Stimulated activated naive CD8-positive, alpha-beta T cell treated with anti-CD3 and anti-CD28 coated beads, Interleukin-15, Interleukin-2, amounts not matched to agents 100 U/mL and 50 U/mL, for 24 hours (primary cell): ENCODE results near the gene SAMM50.
"Not testable (repeated sequence)": the region's sequence is repeated elsewhere in the genome, so short reads cannot be mapped to it uniquely, and the experiment has no call there.

Source experiments
- ATAC-seq: fragments of 150-1000 bp; cut with Tn5 transposase; one replicate; pipeline ENCODE4 v1.10.0; 2021
- DNase-seq: peaks from one replicate; pipeline ENCODE4 v3.0.0; 2021

SAMM50 gene

GRCh38 chr22:44001521-44001920, 46.3 kb downstream of the SAMM50 start:
- no peak for ATAC-seq
- DNase-seq = no peak

GRCh38 chr22:44002324-44002723, 47.1 kb downstream of the SAMM50 start:
- no peak for DNase-seq
- no peak for ATAC-seq

GRCh38 chr22:44002997-44003396, 47.8 kb downstream of the SAMM50 start:
- DNase-seq (no peak), ATAC-seq (no peak)

DNA sequence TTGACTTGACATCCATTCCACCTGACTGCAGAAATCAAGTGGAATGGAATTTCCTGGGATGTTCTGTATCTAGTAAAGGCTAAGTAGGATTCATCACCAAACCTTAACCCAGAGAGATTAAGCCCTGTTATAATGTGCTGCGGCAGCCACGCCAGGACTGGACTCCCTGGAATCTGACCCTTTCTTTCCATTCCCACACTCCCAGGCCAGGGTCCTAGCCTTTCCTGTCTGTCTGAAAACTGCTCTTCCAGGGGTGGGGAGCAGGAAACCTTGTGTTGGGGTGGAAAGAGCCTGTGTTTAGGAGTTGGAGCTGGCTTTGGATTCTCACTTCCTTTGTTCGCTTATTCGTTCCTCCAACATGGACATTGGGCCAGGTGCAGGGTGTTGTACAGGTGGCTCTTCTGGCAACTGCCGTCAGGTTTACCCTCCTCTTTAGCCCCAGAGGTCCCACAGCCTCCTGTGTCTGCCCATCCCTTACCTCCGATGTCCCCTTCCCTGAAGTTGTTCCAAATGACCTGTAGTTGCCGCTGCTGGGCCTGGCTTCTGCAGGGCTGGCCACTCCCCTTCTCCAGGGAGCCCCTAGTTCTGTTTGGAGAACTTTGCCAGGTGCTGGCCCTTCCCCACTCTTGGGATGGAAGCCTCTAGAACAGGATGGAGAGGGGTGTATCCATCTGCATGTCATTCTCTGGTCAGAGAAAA, 48.3 kb downstream of the SAMM50 start:
- no peak for ATAC-seq
- DNase-seq = no peak

- ATAC-seq (no peak), DNase-seq (no peak)
These were observed 48.8 kb downstream of the SAMM50 start for GRCh38 chr22:44004104-44004460.

- ATAC-seq = no peak
These were observed 50.3 kb downstream of the SAMM50 start for GRCh38 chr22:44005524-44005923.

GRCh38 chr22:44012162-44012561, 56.9 kb downstream of the SAMM50 start:
- ATAC-seq = no peak
- no peak for DNase-seq

More at GRCh38 chr22:44005524-44005923, 50.3 kb downstream of the SAMM50 start:
- no peak for DNase-seq

- DNase-seq (no peak), ATAC-seq (no peak)
These were observed 57.3 kb downstream of the SAMM50 start for GRCh38 chr22:44012591-44012990.

GRCh38 chr22:44014241-44014640, 59.0 kb downstream of the SAMM50 start:
- DNase-seq = no peak
- no peak for ATAC-seq

GRCh38 chr22:44016586-44016985, 61.3 kb downstream of the SAMM50 start:
- not testable (repeated sequence) for ATAC-seq, DNase-seq

GRCh38 chr22:44018594-44018993, 63.4 kb downstream of the SAMM50 start:
- no peak for ATAC-seq
- DNase-seq = no peak

DNA sequence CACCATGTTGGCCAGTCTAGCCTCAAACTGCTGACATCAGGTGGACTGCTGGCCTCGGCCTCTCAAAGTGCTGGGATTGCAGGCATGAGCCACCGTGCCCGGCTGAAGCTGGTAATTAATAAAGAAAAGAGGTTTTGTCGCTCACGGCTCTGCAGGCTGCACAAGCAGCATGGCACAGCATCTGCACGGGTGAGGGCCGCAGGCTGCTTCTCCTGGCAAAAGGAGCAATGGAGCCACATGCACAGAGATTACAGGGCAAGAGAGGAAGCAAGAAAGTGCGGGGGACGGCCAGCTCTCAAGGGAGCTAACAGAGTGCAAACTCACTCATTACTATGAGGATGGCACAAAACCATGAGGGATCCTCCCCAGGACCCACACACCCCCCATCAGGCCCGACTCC, 64.2 kb downstream of the SAMM50 start:
- no peak for DNase-seq
- ATAC-seq = no peak

DNA sequence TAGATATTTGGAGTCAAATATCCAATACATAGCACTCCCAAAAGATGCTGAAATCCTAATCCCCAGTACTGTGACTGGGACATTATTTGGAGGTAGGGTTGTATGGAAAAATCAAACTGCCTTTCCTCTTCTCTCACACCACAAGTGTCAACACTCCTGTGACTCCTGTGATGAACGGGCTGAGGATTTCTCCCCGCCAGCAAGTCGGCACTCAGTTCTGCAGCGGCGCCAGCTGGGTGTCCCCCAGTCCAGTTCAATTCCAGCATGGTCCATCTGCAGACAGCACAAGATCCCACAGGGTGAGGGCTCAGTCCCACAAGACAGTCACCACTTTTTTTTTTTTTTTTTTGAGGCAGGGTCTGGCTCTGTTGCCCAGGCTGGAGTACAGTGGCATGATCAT, 64.6 kb downstream of the SAMM50 start:
- DNase-seq (no peak), ATAC-seq (no peak)

GRCh38 chr22:44020981-44021380, 65.7 kb downstream of the SAMM50 start:
- no peak for DNase-seq
- no peak for ATAC-seq

GRCh38 chr22:44023404-44024287, 68.4 kb downstream of the SAMM50 start:
- DNase-seq (peak; percentile 60), ATAC-seq (peak; percentile 30)

- DNase-seq (peak; percentile 36), ATAC-seq (peak; percentile 12)
These were observed 69.2 kb downstream of the SAMM50 start, which contains the start of gene PARVB for GRCh38 chr22:44024288-44024921. Gene PARVB, plus strand, starts transcription at chr22:44024302. Its CDS starts 38 bp downstream, at chr22:44024340.

DNA sequence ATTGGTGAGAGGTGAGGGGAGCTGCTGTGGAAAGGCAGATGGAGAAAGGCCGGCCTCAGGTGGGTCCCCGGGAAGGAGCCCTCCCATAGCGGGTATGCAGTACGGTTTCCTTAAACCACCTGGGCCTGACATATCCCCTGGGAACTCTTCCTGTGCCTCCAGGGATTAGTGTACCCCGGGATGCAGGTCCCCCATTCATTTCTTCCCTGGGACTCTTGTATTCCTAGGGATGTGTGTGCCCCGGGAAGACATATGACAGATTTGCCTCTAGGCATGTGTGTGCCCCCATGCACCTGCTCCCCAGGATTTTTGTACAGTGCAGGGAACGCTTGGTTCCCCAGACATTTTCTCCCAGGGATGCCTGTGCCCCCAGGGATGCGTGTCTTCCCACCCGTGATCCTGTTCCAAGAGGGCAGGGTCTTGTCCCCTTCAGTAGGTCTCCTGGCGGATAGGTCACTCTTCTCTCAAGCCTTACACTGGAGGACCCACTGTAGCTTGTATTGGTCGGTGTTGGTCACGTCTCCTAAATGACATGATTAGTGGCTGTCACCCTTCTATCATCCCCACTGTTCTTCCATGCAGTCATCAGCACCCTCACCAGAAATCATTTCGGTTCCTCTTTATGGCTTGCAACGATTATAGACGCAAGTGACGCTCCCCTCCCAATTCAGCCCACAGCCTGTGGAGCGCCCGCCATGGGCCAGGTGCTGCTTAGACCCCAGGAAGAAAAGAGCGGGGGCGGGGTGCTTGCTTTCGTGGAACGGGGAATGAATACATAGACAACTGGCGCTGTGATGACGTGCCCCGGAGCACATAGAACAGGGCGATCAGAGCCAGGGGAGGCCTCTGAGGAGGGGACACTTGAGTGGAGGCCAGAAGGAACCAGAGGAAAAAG, 70.2 kb downstream of the SAMM50 start:
- peak; percentile 44 for DNase-seq
- ATAC-seq = peak; percentile 20

- no peak for DNase-seq
These were observed 70.9 kb downstream of the SAMM50 start for GRCh38 chr22:44026066-44026629.

GRCh38 chr22:44026630-44027511, 71.6 kb downstream of the SAMM50 start:
- ATAC-seq (peak; percentile 77), DNase-seq (peak; percentile 81)

More at GRCh38 chr22:44026066-44026629, 70.9 kb downstream of the SAMM50 start:
- ATAC-seq = no peak

DNA sequence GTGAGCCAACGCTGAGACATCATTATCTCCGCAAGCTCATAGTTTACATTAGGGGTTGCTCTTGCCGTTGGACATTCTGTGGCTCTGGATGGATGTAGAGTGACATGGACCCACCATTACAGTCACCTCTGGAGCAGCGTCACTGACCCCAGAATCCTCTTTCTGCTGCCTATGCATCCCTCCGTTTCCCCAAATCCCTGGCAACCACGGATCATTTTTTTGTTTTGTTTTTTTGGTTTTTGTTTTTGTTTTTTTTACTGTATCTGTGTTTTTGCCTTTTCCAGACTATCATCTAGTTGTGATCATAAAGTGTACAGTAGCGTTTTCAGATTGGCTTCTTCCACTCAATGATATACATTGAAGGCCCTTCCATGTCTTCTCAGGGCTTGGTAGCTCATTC, 72.8 kb downstream of the SAMM50 start:
- ATAC-seq = no peak

More for the DNA sequence above, 72.8 kb downstream of the SAMM50 start:
- no peak for DNase-seq
